Natural killer cell (primary cell): ENCODE results near the gene TBL1XR1. TPM values are rescaled to one million over a fixed set of nuclear protein-coding genes. Genes with fewer than 3 reads are reported as not detected.
A peak's percentile ranks its signal among the peaks of the same experiment; 100 is the strongest.

ENCODE experiments used
- ATAC-seq, 3 donors: fragments of 150-1000 bp in 2 of 3; fragments of 200-7000 bp in 1 of 3; cut with Tn5 transposase; 1 replicate in 1 of 3; 2 replicates in 2 of 3; pipeline ENCODE4 v1.10.0; 2021; ENCODE audit warnings: mild to moderate bottlenecking in 2 of 3, moderate library complexity in 2 of 3
- DNase-seq, 2 donors: peaks; one replicate each; pipeline versions ENCODE4 v3.0.0 to v3.0.0-alpha.2; 2013 to 2021; ENCODE audit warnings: mixed read lengths in 1 of 2
- H3K27ac ChIP-seq: one replicate; pipeline ENCODE4 v1.5.1; 2013; ENCODE audit warnings: mild to moderate bottlenecking, low read length
- H3K27me3 ChIP-seq: one replicate; pipeline ENCODE4 v1.6.1; 2013; ENCODE audit warnings: low read length; ENCODE audit not compliant: control insufficient read depth, insufficient read depth
- H3K36me3 ChIP-seq: one replicate; pipeline ENCODE4 v1.6.1; 2013; ENCODE audit warnings: low read length; ENCODE audit not compliant: control insufficient read depth, insufficient read depth
- H3K4me1 ChIP-seq: one replicate; pipeline ENCODE4 v1.6.1; 2013; ENCODE audit warnings: low read length; ENCODE audit not compliant: control insufficient read depth, insufficient read depth
- H3K4me3 ChIP-seq: one replicate; pipeline ENCODE4 v1.5.1; 2013; ENCODE audit warnings: low read length
- H3K9me3 ChIP-seq: one replicate; pipeline ENCODE4 v1.6.1; 2013; ENCODE audit warnings: low read length; ENCODE audit not compliant: control insufficient read depth, insufficient read depth
- H3K27ac Mint-ChIP-seq, 2 donors: one replicate each; pipeline ENCODE4 v1.8.0; 2022; ENCODE audit warnings: mild to moderate bottlenecking in 2 of 2, mixed read lengths in 2 of 2, moderate library complexity in 1 of 2
- H3K27me3 Mint-ChIP-seq, 2 donors: one replicate each; pipeline ENCODE4 v1.8.0; 2022; ENCODE audit warnings: low read depth in 2 of 2, mixed read lengths in 2 of 2
- H3K36me3 Mint-ChIP-seq: one replicate; pipeline ENCODE4 v1.8.0; 2022; ENCODE audit warnings: mixed read lengths
- H3K4me1 Mint-ChIP-seq, 2 donors: one replicate each; pipeline ENCODE4 v1.8.0; 2022; ENCODE audit warnings: mixed read lengths in 2 of 2
- H3K4me3 Mint-ChIP-seq: one replicate; pipeline ENCODE4 v1.8.0; 2022; ENCODE audit warnings: mild to moderate bottlenecking, moderate library complexity, mixed read lengths
- H3K9me3 Mint-ChIP-seq, 2 donors: one replicate each; pipeline ENCODE4 v1.8.0; 2022; ENCODE audit warnings: mixed read lengths in 2 of 2
- WGBS: methylation state at CpG from one replicate; pipeline ENCODE4 v1.1.7; 2013; ENCODE audit warnings: missing lambda C conversion rate; ENCODE audit not compliant: insufficient coverage; 5-methylcytosine and 5-hydroxymethylcytosine counted together
- intact Hi-C: fragments of 100-400 bp; cut with micrococcal nuclease; formaldehyde crosslinking; loops from one replicate; pipeline ENCODE4 v1.14.2; 2022
- total RNA-seq, 4 donors: library from RNA; stranded (reverse); fragments of 120-200 nt in 1 of 4; gene quantifications; one replicate each; pipeline versions ENCODE4 v1.2.3 to v1.2.4, GENCODE V29; 2013 to 2022
- TF ChIP-seq, protein P1 (sequence below): fragments of 200-600 bp; IDR thresholded peaks from one replicate; pipeline ENCODE4 v1.8.0; 2022; ENCODE audit warnings: antibody characterized with exemption

TBL1XR1 gene
- total RNA-seq, 3 donors from 2014 or later (not counting 1 experiment from before 2014, with no cell fraction given) = 74.6 to 118 (median 81.7) TPM

- Mint-ChIP-seq H3K36me3 (no peaks in the 10 kb centered on the region), H3K4me1 (peaks cover 38 to 45% of the 10 kb centered on the region in 2 donors), H3K9me3 (no peaks in the 10 kb centered on the region), H3K27ac (peak overlapping the region in 1 of 2 donors; percentile 23), H3K4me3 (no peak overlapping the region), H3K27me3 (no peaks in the 10 kb centered on the region)
- Histone ChIP-seq H3K4me3 (no peak overlapping the region), H3K36me3 (no peaks in the 10 kb centered on the region), H3K4me1 (no peaks in the 10 kb centered on the region), H3K27ac (no peak overlapping the region), H3K27me3 (no peaks in the 10 kb centered on the region), H3K9me3 (no peaks in the 10 kb centered on the region)
- ATAC-seq (no peak), DNase-seq (no peak)
- TF ChIP-seq, protein P1, sequence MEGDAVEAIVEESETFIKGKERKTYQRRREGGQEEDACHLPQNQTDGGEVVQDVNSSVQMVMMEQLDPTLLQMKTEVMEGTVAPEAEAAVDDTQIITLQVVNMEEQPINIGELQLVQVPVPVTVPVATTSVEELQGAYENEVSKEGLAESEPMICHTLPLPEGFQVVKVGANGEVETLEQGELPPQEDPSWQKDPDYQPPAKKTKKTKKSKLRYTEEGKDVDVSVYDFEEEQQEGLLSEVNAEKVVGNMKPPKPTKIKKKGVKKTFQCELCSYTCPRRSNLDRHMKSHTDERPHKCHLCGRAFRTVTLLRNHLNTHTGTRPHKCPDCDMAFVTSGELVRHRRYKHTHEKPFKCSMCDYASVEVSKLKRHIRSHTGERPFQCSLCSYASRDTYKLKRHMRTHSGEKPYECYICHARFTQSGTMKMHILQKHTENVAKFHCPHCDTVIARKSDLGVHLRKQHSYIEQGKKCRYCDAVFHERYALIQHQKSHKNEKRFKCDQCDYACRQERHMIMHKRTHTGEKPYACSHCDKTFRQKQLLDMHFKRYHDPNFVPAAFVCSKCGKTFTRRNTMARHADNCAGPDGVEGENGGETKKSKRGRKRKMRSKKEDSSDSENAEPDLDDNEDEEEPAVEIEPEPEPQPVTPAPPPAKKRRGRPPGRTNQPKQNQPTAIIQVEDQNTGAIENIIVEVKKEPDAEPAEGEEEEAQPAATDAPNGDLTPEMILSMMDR = no peak
- intact Hi-C loops = no loop called here
- WGBS = 99% methylated on average over 8 of the region's 8 CpGs
These were observed 38.8 kb downstream of the TBL1XR1 start for GRCh38 chr3:177158461-177158860.

DNA sequence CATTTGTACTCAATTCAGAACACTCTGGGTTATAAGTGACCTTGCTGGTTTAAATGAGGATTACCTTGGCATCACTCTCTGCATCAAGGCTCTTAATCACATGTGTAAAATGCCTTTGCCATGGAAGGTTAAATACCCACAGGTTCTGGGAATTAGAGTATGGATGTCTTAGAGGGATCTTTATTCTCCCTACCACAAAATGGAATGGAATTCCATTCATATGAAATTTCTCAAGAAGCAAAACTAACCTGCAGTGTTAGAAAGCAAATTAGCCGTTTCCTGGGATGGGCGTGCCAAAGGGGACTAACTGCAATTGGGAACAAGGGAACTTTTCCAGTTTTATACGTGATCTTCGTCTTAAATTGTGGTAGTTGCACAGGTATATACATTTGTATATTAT lies 39.8 kb downstream of the TBL1XR1 start:
- H3K36me3 Mint-ChIP-seq = no peaks in the 10 kb centered on the region
- no peak for DNase-seq
- H3K9me3 ChIP-seq = no peaks in the 10 kb centered on the region
- no peaks in the 10 kb centered on the region for H3K9me3 Mint-ChIP-seq
- no peaks in the 10 kb centered on the region for H3K27me3 Mint-ChIP-seq
- no peaks in the 10 kb centered on the region for H3K36me3 ChIP-seq
- H3K4me1 Mint-ChIP-seq = peaks cover 41 to 49% of the 10 kb centered on the region in 2 donors
- TF ChIP-seq, protein P1 = no peak
- H3K27ac ChIP-seq = no peak overlapping the region
- intact Hi-C loops = no loop called here
- no peak overlapping the region for H3K27ac Mint-ChIP-seq
- 92% methylated on average over 2 of the region's 4 CpGs for WGBS
- no peak for ATAC-seq
- H3K4me3 ChIP-seq = no peak overlapping the region
- no peaks in the 10 kb centered on the region for H3K27me3 ChIP-seq
- no peaks in the 10 kb centered on the region for H3K4me1 ChIP-seq
- no peak overlapping the region for H3K4me3 Mint-ChIP-seq

- no CpG with 5 or more reads among the region's 3 CpGs for WGBS
These were observed 42.5 kb downstream of the TBL1XR1 start for GRCh38 chr3:177154733-177155132.

More at GRCh38 chr3:177154733-177155132, 42.5 kb downstream of the TBL1XR1 start:
- H3K27ac Mint-ChIP-seq = peak overlapping the region in 1 of 2 donors; percentile 22
- intact Hi-C loops = no loop called here
- H3K9me3 ChIP-seq = no peaks in the 10 kb centered on the region
- no peak for DNase-seq
- peaks cover 49 to 54% of the 10 kb centered on the region in 2 donors for H3K4me1 Mint-ChIP-seq
- H3K27ac ChIP-seq = no peak overlapping the region
- no peaks in the 10 kb centered on the region for H3K9me3 Mint-ChIP-seq
- peaks cover 12% of the 10 kb centered on the region for H3K4me1 ChIP-seq
- H3K4me3 Mint-ChIP-seq = no peak overlapping the region
- no peak overlapping the region for H3K4me3 ChIP-seq
- H3K27me3 ChIP-seq = no peaks in the 10 kb centered on the region
- no peaks in the 10 kb centered on the region for H3K36me3 Mint-ChIP-seq
- TF ChIP-seq, protein P1 = no peak
- ATAC-seq = no peak
- no peaks in the 10 kb centered on the region for H3K36me3 ChIP-seq
- no peaks in the 10 kb centered on the region for H3K27me3 Mint-ChIP-seq
